ENCODE measurements around the gene ATP2C1. TPM values are rescaled to one million over a fixed set of nuclear protein-coding genes. Genes with fewer than 3 reads are reported as not detected.

ATP2C1 gene
- total and polyA plus RNA-seq, 2 experiments from 2014 or later, result 28.1 to 75.7 TPM

- TF ChIP-seq CTCF (conservative IDR thresholded peaks at IDR 0.05; ENCODE audit: low read depth in 2 of 2), result no peak
Observed at GRCh38 chr3:130973406-130973805, 79.5 kb downstream of the ATP2C1 start (continued).

GRCh38 chr3:130974201-130974600 lies 80.3 kb downstream of the ATP2C1 start:
- DNase-seq (ENCODE audit: low spot score) (no peak), ATAC-seq (no peak)
- H3K9me3 Mint-ChIP-seq, result no peaks in the 10 kb centered on the region
- H3K27ac ChIP-seq (ENCODE audit: low read depth), result no peak overlapping the region
- TF ChIP-seq POLR2AphosphoS5 (IDR thresholded peaks at IDR 0.05; ENCODE audit: low read depth) (no peak), JUNB (IDR thresholded peaks at IDR 0.05; ENCODE audit: unreplicated experiment) (no peak), NANOG (IDR thresholded peaks at IDR 0.05; ENCODE audit: borderline replicate concordance) (no peak), ZNF331 (CRISPR knock-in tag; IDR thresholded peaks at IDR 0.05; ENCODE audit: low read depth) (no peak), CTCF (conservative IDR thresholded peaks at IDR 0.05; ENCODE audit: low read depth in 2 of 2) (no peak), EZH2phosphoT487 (IDR thresholded peaks at IDR 0.05; ENCODE audit: unreplicated experiment) (no peak)
- TF ChIP-seq, protein P1, sequence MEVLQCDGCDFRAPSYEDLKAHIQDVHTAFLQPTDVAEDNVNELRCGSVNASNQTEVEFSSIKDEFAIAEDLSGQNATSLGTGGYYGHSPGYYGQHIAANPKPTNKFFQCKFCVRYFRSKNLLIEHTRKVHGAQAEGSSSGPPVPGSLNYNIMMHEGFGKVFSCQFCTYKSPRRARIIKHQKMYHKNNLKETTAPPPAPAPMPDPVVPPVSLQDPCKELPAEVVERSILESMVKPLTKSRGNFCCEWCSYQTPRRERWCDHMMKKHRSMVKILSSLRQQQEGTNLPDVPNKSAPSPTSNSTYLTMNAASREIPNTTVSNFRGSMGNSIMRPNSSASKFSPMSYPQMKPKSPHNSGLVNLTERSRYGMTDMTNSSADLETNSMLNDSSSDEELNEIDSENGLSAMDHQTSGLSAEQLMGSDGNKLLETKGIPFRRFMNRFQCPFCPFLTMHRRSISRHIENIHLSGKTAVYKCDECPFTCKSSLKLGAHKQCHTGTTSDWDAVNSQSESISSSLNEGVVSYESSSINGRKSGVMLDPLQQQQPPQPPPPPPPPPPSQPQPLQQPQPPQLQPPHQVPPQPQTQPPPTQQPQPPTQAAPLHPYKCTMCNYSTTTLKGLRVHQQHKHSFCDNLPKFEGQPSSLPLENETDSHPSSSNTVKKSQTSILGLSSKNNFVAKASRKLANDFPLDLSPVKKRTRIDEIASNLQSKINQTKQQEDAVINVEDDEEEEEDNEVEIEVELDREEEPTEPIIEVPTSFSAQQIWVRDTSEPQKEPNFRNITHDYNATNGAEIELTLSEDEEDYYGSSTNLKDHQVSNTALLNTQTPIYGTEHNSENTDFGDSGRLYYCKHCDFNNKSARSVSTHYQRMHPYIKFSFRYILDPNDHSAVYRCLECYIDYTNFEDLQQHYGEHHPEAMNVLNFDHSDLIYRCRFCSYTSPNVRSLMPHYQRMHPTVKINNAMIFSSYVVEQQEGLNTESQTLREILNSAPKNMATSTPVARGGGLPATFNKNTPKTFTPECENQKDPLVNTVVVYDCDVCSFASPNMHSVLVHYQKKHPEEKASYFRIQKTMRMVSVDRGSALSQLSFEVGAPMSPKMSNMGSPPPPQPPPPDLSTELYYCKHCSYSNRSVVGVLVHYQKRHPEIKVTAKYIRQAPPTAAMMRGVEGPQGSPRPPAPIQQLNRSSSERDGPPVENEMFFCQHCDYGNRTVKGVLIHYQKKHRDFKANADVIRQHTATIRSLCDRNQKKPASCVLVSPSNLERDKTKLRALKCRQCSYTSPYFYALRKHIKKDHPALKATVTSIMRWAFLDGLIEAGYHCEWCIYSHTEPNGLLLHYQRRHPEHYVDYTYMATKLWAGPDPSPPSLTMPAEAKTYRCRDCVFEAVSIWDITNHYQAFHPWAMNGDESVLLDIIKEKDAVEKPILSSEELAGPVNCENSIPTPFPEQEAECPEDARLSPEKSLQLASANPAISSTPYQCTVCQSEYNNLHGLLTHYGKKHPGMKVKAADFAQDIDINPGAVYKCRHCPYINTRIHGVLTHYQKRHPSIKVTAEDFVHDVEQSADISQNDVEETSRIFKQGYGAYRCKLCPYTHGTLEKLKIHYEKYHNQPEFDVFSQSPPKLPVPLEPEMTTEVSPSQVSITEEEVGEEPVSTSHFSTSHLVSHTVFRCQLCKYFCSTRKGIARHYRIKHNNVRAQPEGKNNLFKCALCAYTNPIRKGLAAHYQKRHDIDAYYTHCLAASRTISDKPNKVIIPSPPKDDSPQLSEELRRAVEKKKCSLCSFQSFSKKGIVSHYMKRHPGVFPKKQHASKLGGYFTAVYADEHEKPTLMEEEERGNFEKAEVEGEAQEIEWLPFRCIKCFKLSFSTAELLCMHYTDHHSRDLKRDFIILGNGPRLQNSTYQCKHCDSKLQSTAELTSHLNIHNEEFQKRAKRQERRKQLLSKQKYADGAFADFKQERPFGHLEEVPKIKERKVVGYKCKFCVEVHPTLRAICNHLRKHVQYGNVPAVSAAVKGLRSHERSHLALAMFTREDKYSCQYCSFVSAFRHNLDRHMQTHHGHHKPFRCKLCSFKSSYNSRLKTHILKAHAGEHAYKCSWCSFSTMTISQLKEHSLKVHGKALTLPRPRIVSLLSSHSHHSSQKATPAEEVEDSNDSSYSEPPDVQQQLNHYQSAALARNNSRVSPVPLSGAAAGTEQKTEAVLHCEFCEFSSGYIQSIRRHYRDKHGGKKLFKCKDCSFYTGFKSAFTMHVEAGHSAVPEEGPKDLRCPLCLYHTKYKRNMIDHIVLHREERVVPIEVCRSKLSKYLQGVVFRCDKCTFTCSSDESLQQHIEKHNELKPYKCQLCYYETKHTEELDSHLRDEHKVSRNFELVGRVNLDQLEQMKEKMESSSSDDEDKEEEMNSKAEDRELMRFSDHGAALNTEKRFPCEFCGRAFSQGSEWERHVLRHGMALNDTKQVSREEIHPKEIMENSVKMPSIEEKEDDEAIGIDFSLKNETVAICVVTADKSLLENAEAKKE (CRISPR knock-in tag; IDR thresholded peaks at IDR 0.05), result no peak
- no peaks in the 10 kb centered on the region for H3K36me3 ChIP-seq (ENCODE audit: insufficient read depth)
- no peaks in the 10 kb centered on the region for H3K27me3 ChIP-seq (ENCODE audit: insufficient read depth)
- H3K27me3 Mint-ChIP-seq (ENCODE audit: insufficient read depth, low read depth, poor library complexity), result no peaks in the 10 kb centered on the region
- H4K20me1 ChIP-seq (replicated peaks; ENCODE audit: insufficient read depth), result 0 out of 2 replicates have a peak, but pooled peaks cover 3% of the 10 kb centered on the region
- peak overlapping the region; percentile 15; the same call in 1 of the 2 replicates for H3K27ac Mint-ChIP-seq
- no peak overlapping the region for H2AFZ ChIP-seq
- H3K4me3 Mint-ChIP-seq, result no peak overlapping the region
- no peak overlapping the region for H3K4me2 ChIP-seq
- H3K4me3 ChIP-seq, result no peak overlapping the region
- no peaks in the 10 kb centered on the region for H3F3A ChIP-seq (replicated peaks; ENCODE audit: low read depth)
- no peaks in the 10 kb centered on the region for H3K79me2 ChIP-seq (replicated peaks; ENCODE audit: insufficient read depth)
- H3K4me1 ChIP-seq (ENCODE audit: insufficient read depth), result peaks cover 4% of the 10 kb centered on the region
- peaks cover 25% of the 10 kb centered on the region for H3K4me1 Mint-ChIP-seq
- no peaks in the 10 kb centered on the region for H3K9me2 ChIP-seq (ENCODE audit: insufficient read depth)
- peaks cover 34% of the 10 kb centered on the region for H3K36me3 Mint-ChIP-seq (ENCODE audit: low read depth)

All from GM23338 (cell line).